ENCODE measurements around the gene CPA5.

DNA sequence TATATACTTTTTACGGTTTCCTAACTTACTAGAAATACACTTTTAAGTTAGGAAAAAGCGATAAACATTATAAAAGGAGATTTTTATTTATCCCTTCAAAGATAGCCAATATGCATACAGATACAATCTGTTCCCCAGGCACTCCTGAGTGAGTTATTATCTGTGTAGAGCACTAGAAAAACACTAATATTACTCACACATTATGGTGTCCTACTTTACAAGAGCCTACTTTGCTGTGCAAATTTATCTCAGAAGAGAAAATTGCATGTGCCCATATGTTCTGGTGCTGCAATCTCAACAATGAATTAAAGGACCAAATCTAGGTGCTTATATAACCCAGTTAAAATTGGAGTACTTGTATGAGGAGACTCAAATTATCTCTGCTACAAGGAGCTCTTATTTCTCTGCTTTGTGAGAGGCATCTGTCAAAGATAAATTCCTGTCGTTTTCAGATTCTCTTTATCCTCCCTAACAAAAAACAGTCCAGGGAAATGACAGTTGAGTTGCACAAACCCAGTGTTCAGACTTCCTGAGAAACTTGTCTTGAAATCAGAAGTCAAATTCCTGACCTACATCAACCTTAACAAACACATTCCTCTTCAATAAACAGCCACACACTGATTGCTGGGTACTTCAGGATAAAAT lies 64.6 kb downstream of the CPA5 start:
- TF ChIP-seq EZH2phosphoT487 (IDR thresholded peaks at IDR 0.05; ENCODE audit: borderline replicate concordance, low read depth) (no peak), CHD2 (IDR thresholded peaks at IDR 0.05; ENCODE audit: low read length, partially characterized antibody) (no peak), TEAD4 (IDR thresholded peaks at IDR 0.05; ENCODE audit: borderline replicate concordance, insufficient read depth) (no peak), SIN3A (IDR thresholded peaks at IDR 0.05; ENCODE audit: borderline replicate concordance, low read depth, low read length) (no peak), FOXM1 (IDR thresholded peaks at IDR 0.05; ENCODE audit: low read depth) (no peak)
- TF ChIP-seq, protein P1, sequence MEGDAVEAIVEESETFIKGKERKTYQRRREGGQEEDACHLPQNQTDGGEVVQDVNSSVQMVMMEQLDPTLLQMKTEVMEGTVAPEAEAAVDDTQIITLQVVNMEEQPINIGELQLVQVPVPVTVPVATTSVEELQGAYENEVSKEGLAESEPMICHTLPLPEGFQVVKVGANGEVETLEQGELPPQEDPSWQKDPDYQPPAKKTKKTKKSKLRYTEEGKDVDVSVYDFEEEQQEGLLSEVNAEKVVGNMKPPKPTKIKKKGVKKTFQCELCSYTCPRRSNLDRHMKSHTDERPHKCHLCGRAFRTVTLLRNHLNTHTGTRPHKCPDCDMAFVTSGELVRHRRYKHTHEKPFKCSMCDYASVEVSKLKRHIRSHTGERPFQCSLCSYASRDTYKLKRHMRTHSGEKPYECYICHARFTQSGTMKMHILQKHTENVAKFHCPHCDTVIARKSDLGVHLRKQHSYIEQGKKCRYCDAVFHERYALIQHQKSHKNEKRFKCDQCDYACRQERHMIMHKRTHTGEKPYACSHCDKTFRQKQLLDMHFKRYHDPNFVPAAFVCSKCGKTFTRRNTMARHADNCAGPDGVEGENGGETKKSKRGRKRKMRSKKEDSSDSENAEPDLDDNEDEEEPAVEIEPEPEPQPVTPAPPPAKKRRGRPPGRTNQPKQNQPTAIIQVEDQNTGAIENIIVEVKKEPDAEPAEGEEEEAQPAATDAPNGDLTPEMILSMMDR (IDR thresholded peaks at IDR 0.05), result no peak

Measured in SK-N-SH (cell line).